MM.1S (cell line): ENCODE data around the gene FNDC5.

Experiments
- DNase-seq: peaks from one replicate; pipeline ENCODE4 v3.0.0-alpha.2; 2015
- H2AFZ ChIP-seq: fragments of 300-600 bp; sonication (generic); 2 replicates; pipeline ENCODE4 v1.6.0; 2016; ENCODE audit warnings: antibody characterized with exemption, low read length
- H3F3A ChIP-seq: fragments of 300-600 bp; sonication (generic); 2 replicates; pipeline ENCODE4 v1.6.1; 2016; ENCODE audit warnings: mild to moderate bottlenecking, antibody characterized with exemption, low read length, moderate library complexity, mixed read lengths; ENCODE audit not compliant: insufficient read depth
- H3K27ac ChIP-seq: fragments of 300-600 bp; sonication (generic); 2 replicates; pipeline ENCODE4 v1.5.1; 2016; ENCODE audit warnings: mild to moderate bottlenecking, low read length
- H3K27me3 ChIP-seq: fragments of 300-600 bp; sonication (generic); replicated peaks from 2 replicates; pipeline ENCODE4 v1.6.0; 2016; ENCODE audit warnings: low read length; ENCODE audit not compliant: insufficient read depth
- H3K36me3 ChIP-seq: fragments of 300-600 bp; sonication (generic); replicated peaks from 2 replicates; pipeline ENCODE4 v1.6.1; 2016; ENCODE audit warnings: mild to moderate bottlenecking, low read length, mixed read lengths; ENCODE audit not compliant: insufficient read depth
- H3K4me1 ChIP-seq: fragments of 300-600 bp; sonication (generic); 2 replicates; pipeline ENCODE4 v1.6.1; 2016; ENCODE audit warnings: low read length, mixed read lengths
- H3K4me2 ChIP-seq: fragments of 300-600 bp; sonication (generic); 2 replicates; pipeline ENCODE4 v1.6.0; 2016; ENCODE audit warnings: low read depth, low read length
- H3K4me3 ChIP-seq: fragments of 300-600 bp; sonication (generic); 2 replicates; pipeline ENCODE4 v1.5.1; 2016; ENCODE audit warnings: low read length, mixed read lengths
- H3K79me2 ChIP-seq: fragments of 300-600 bp; sonication (generic); 2 replicates; pipeline ENCODE4 v1.6.1; 2016; ENCODE audit warnings: mixed run types, low read length, mixed read lengths
- H3K9ac ChIP-seq: fragments of 300-600 bp; sonication (generic); 2 replicates; pipeline ENCODE4 v1.6.1; 2016; ENCODE audit warnings: low read length, mixed read lengths
- H3K9me2 ChIP-seq: fragments of 300-600 bp; sonication (generic); replicated peaks from 2 replicates; pipeline ENCODE4 v1.6.1; 2016; ENCODE audit warnings: mild to moderate bottlenecking, low read length, mixed read lengths; ENCODE audit not compliant: insufficient read depth
- H3K9me3 ChIP-seq: fragments of 300-600 bp; sonication (generic); replicated peaks from 2 replicates; pipeline ENCODE4 v1.6.1; 2016; ENCODE audit warnings: mild to moderate bottlenecking, low read length, mixed read lengths; ENCODE audit not compliant: insufficient read depth
- H4K20me1 ChIP-seq: fragments of 300-600 bp; sonication (generic); 2 replicates; pipeline ENCODE4 v1.6.1; 2016; ENCODE audit warnings: mild to moderate bottlenecking, low read length, moderate library complexity, mixed read lengths; ENCODE audit not compliant: insufficient read depth
- EZH2 ChIP-seq: fragments of 300-600 bp; sonication (generic); optimal IDR thresholded peaks from 2 replicates; pipeline ENCODE3; 2017; ENCODE audit warnings: low read depth, mild to moderate bottlenecking, antibody characterized with exemption, low read length, mixed read lengths
- EZH2phosphoT487 ChIP-seq: fragments of 300-600 bp; sonication (generic); IDR thresholded peaks from 2 replicates; pipeline ENCODE4 v1.6.1; 2018; ENCODE audit warnings: antibody characterized with exemption, low read length
- TF ChIP-seq, protein P1 (sequence below): fragments of 300-600 bp; sonication (generic); IDR thresholded peaks from 2 replicates; pipeline ENCODE4 v1.5.1; 2016; ENCODE audit warnings: antibody characterized with exemption, low read length, mixed read lengths

Gene FNDC5

DNA sequence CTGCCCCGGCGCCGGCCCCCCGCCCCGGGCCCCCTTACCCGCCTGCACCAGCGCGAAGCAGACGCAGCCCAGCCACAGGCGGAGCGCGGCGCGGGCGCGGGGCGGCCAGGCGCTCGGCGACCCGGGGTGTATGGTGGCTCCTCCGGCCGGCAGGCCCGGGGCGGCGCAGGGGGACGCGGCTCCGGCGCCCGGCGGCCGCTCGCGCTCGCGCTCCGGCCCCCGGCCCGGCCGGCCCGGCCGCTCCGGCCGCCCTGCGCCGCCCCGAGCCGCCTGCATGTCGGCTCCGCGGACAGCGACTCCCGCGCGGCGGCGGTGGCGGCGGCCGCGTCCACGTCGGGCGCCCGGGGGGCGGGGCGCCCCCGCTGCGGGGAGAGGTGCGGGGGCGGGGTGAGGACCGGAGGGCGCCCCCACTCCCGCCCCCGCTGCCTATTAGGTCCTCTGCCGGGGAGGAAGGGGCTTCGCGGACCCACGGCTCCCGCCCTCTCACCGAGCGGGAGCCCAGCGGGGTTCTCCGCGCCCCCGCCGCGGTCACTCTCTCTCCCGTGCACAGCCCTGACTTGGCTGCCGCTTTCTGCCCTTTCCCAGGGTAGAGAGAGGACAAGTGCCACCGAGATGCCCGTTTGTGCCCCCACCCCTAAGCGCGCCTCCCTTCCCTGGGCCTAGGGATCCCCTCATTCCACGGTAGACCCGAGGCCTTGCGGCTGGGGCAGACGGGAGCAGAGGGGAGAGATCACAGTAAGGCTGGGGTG is at the start of gene FNDC5:
Gene FNDC5 (minus strand): TSS at position 298 of the 749 bp plus-strand sequence.
- Histone ChIP-seq H3K9ac (no peak within 1 kb of the TSS), H3K4me2 (no peak within 1 kb of the TSS), H3K9me2 (no peaks in the 10 kb centered on the region), H2AFZ (no peak within 1 kb of the TSS), H3K4me1 (no peaks in the 10 kb centered on the region), H3K9me3 (no peaks in the 10 kb centered on the region), H3K27ac (no peak within 1 kb of the TSS), H3K27me3 (peaks cover 20% of the 10 kb centered on the region), H4K20me1 (no peaks in the 10 kb centered on the region), H3F3A (no peaks in the 10 kb centered on the region), H3K36me3 (no peaks in the 10 kb centered on the region), H3K4me3 (no peak within 1 kb of the TSS), H3K79me2 (no peaks in the 10 kb centered on the region)
- DNase-seq: no peak
- TF ChIP-seq EZH2phosphoT487 (no peak), EZH2 (no peak)
- TF ChIP-seq, protein P1, sequence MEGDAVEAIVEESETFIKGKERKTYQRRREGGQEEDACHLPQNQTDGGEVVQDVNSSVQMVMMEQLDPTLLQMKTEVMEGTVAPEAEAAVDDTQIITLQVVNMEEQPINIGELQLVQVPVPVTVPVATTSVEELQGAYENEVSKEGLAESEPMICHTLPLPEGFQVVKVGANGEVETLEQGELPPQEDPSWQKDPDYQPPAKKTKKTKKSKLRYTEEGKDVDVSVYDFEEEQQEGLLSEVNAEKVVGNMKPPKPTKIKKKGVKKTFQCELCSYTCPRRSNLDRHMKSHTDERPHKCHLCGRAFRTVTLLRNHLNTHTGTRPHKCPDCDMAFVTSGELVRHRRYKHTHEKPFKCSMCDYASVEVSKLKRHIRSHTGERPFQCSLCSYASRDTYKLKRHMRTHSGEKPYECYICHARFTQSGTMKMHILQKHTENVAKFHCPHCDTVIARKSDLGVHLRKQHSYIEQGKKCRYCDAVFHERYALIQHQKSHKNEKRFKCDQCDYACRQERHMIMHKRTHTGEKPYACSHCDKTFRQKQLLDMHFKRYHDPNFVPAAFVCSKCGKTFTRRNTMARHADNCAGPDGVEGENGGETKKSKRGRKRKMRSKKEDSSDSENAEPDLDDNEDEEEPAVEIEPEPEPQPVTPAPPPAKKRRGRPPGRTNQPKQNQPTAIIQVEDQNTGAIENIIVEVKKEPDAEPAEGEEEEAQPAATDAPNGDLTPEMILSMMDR: no peak

DNA sequence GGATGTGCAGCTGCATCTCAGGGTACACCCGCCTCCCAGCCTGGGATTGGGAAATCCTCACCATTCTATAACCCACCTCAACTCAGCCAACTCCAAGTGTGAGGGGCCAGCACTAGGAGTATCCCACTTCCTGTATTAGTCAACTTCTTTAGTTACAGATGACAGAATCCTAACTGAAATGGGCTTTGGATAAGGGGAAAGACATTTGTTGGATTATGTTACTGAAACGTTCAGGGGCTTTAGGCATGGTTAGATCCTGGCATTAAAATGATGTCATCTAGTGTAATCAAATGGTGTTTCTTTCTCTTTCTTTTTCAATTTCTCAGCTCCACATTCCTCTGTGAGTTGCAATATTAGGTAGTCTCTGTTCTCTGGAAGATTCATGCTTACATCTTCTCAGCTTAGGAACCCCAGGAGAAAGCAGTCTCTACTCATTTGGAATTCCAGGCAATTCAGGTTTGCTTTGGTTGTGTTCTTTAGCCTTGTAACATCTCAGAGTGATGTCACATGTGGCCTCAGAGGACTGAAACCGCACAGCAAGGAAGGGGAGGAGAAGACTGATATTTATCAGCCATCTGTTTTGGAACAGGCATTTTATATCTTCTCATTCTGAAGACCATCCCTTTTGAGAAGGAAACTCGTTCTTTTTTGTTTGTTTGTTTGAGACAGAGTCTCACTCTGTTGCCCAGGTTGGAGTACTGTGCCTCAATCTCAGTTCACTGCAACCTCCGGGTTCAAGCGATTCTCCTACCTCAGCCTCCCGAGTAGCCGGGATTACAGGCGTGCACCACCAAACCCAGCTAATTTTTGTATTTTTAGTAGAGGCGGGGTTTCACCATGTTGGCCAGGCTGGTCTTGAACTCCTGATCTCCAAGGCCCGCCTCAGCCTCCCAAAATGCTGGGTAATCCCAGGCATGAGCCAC is 49.4 kb upstream of the FNDC5 start:
- no peaks in the 10 kb centered on the region for H3K9me3 ChIP-seq
- H4K20me1 ChIP-seq: no peaks in the 10 kb centered on the region
- peaks cover 5% of the 10 kb centered on the region; the same call in 1 of the 2 replicates for H3K4me1 ChIP-seq
- H3F3A ChIP-seq: no peaks in the 10 kb centered on the region
- H3K36me3 ChIP-seq: no peaks in the 10 kb centered on the region
- H2AFZ ChIP-seq: peak overlapping the region; percentile 51
- TF ChIP-seq EZH2phosphoT487 (no peak), EZH2 (no peak)
- TF ChIP-seq, protein P1: no peak
- H3K9me2 ChIP-seq: no peaks in the 10 kb centered on the region
- DNase-seq: peak; percentile 13
- H3K4me2 ChIP-seq: peak overlapping the region; percentile 22; the same call in 1 of the 2 replicates
- H3K4me3 ChIP-seq: no peak overlapping the region
- peaks cover 7% of the 10 kb centered on the region for H3K27me3 ChIP-seq
- H3K79me2 ChIP-seq: no peaks in the 10 kb centered on the region
- no peak overlapping the region for H3K9ac ChIP-seq
- no peak overlapping the region for H3K27ac ChIP-seq

DNA sequence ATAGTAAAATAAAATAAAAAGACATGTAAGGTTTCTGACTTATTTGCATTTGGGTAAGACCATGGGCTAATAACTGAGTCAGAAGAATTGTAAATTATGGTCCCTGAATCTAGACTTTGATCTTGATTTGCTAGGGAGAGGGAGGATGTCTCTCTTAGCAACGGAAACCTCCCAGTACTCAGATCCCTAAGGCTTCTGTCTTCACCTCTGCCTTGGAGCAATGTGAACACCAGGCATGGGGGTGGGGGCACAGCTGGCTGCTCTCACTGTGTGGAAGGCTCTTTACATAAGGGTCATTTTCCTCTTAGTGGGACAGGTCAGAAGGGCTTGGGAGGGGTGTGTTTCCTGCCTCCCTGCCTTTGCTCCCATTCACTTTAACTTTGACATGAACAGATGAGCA is 47.5 kb upstream of the FNDC5 start:
- Histone ChIP-seq H2AFZ (no peak overlapping the region), H3K9me3 (no peaks in the 10 kb centered on the region), H4K20me1 (no peaks in the 10 kb centered on the region), H3K4me1 (peaks cover 5% of the 10 kb centered on the region; the same call in 1 of the 2 replicates), H3K4me3 (no peak overlapping the region), H3K9me2 (no peaks in the 10 kb centered on the region), H3K79me2 (no peaks in the 10 kb centered on the region), H3K36me3 (no peaks in the 10 kb centered on the region), H3K27me3 (no peaks in the 10 kb centered on the region), H3K27ac (no peak overlapping the region), H3K4me2 (no peak overlapping the region), H3F3A (no peaks in the 10 kb centered on the region), H3K9ac (no peak overlapping the region)
- DNase-seq: no peak
- TF ChIP-seq EZH2phosphoT487 (no peak), EZH2 (no peak)
- TF ChIP-seq, protein P1: no peak
